22Rv1 (cell line): ENCODE results near the gene PCDH9.

Experiments
- CTCF ChIP-seq: fragments of 450-650 bp; IDR thresholded peaks from 2 replicates; pipeline ENCODE4 v1.5.1; 2017; ENCODE audit warnings: mild to moderate bottlenecking
- ZFX ChIP-seq: fragments of 450-650 bp; IDR thresholded peaks from 2 replicates; pipeline ENCODE4 v1.6.1; 2017; ENCODE audit warnings: antibody characterized with exemption, borderline replicate concordance

GRCh38 chr13:67125681-67126080, 104.5 kb downstream of the PCDH9 start:
- TF ChIP-seq CTCF = no peak
- TF ChIP-seq ZFX = no peak
